Thoracic aorta (tissue), 2 donors: ENCODE measurements around the gene CNNM2. TPM values are rescaled to one million over a fixed set of nuclear protein-coding genes. Genes with fewer than 3 reads are reported as not detected.
"Not testable (repeated sequence)": the region's sequence is repeated elsewhere in the genome, so short reads cannot be mapped to it uniquely, and the experiment has no call there.

Experiments used
- ATAC-seq: fragments of 150-250 bp; one replicate; pipeline ENCODE4 v1.8.0; 2017; ENCODE audit warnings: low read depth; ENCODE audit not compliant: insufficient number of reproducible peaks, low FRiP score
- DNase-seq: peaks from one replicate; pipeline ENCODE4 v3.0.0-alpha.2; 2020; ENCODE audit warnings: low spot score
- H3K27ac ChIP-seq, 2 donors: fragments of 200-600 bp; sonication (generic); 1 replicate in 1 of 2; 2 replicates in 1 of 2; pipeline ENCODE4 v1.5.1; 2016; ENCODE audit warnings: mild to moderate bottlenecking in 2 of 2, moderate library complexity in 2 of 2
- H3K27me3 ChIP-seq: fragments of 200-600 bp; sonication (generic); replicated peaks from 2 replicates; pipeline ENCODE4 v1.6.0; 2016; ENCODE audit warnings: mild to moderate bottlenecking; ENCODE audit not compliant: insufficient read depth
- H3K36me3 ChIP-seq: fragments of 200-600 bp; sonication (generic); one replicate; pipeline ENCODE4 v1.5.1; 2016
- H3K4me1 ChIP-seq, 2 donors: fragments of 200-600 bp; sonication (generic); 1 replicate in 1 of 2; 2 replicates in 1 of 2; pipeline versions ENCODE4 v1.5.1 to v1.6.0; 2016; ENCODE audit warnings: low read depth in 2 of 2, mild to moderate bottlenecking in 1 of 2; ENCODE audit not compliant: control insufficient read depth in 1 of 2
- H3K4me3 ChIP-seq: fragments of 200-600 bp; sonication (generic); 2 replicates; pipeline ENCODE4 v1.5.1; 2016; ENCODE audit warnings: mild to moderate bottlenecking
- H3K9me3 ChIP-seq: fragments of 200-600 bp; sonication (generic); 2 replicates; pipeline ENCODE4 v1.5.1; 2016
- CTCF ChIP-seq: fragments of 200-600 bp; sonication (generic); IDR thresholded peaks from one replicate; pipeline ENCODE4 v1.5.1; 2019; ENCODE audit warnings: antibody characterized with exemption
- total RNA-seq, 2 donors: library from RNA; depleted of rRNA; stranded (reverse); fragments of >200 nt; gene quantifications; one replicate each; pipeline versions ENCODE4 v1.1.0 to v1.2.3, GENCODE V29; 2016

CNNM2 gene
- total RNA-seq, 2 donors from 2014 or later = 12.2 to 24.5 TPM

GRCh38 chr10:102960157-102960556 lies 42.1 kb downstream of the CNNM2 start:
- H3K4me1 ChIP-seq = peaks cover 0 to 5% of the 10 kb centered on the region in 2 donors
- H3K4me3 ChIP-seq = no peak overlapping the region
- no peak for ATAC-seq
- no peaks in the 10 kb centered on the region for H3K9me3 ChIP-seq
- H3K36me3 ChIP-seq = no peaks in the 10 kb centered on the region
- no peak for TF ChIP-seq CTCF
- H3K27me3 ChIP-seq = no peaks in the 10 kb centered on the region
- DNase-seq = no peak
- no peak overlapping the region for H3K27ac ChIP-seq

DNA sequence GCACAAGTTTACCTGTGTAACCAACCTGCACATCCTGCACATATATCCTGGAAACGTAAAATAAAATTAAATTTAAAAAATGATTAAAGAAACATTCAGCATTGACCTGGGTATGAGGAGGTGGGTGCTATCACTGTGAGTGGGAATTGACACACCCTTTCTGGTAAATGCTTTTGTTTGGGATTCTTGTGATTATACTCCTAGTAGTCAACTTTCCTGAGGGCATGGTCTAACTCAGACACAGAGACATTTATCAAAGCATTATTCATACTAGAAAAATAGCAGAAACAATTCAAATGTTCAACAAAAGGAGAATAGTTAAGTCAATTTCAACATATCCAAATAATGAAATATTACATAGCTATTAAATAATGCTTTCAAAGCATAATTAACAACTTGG lies 44.2 kb downstream of the CNNM2 start:
- no peak for TF ChIP-seq CTCF
- peaks cover 0 to 5% of the 10 kb centered on the region in 2 donors for H3K4me1 ChIP-seq
- no peaks in the 10 kb centered on the region for H3K9me3 ChIP-seq
- no peaks in the 10 kb centered on the region for H3K36me3 ChIP-seq
- no peak for DNase-seq
- no peak overlapping the region for H3K27ac ChIP-seq
- no peak overlapping the region for H3K4me3 ChIP-seq
- no peak for ATAC-seq
- H3K27me3 ChIP-seq = no peaks in the 10 kb centered on the region

DNA sequence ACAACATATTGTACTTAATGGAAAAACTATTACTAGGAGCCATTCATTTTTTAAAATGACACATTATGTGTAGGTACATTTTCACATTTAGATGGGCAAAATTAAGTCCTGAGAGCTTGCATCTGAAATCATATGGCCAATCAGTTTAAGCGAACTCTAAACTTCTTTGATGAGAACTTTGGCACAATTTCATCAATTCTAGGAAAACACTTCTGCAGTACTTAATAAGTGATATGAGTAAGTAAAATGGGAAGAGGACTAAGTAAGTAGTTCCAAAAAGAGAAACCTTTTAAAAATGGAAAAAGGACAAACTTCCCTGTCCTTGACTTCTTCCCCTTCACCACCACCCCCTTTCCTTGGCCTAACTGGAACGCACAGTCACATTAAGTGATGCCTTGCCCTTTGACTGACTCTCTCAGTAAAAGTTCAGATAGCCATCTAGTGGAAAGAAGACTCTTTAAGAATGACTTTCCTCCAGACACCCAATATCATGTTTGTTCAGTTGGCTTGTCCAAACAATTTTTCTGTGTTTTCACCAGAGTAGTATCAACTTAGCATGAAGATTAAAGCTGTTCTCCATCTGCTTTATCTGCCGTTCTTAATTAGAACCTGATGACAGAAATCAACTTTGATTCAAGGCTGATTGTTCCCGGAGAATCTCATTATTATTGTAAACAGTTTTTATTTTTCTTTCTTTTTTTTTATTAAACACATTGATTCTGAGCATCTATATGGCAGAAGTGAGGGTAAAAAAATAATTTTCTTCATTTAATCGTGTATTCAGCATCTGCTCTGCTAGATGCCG lies 45.1 kb downstream of the CNNM2 start:
- no peak for TF ChIP-seq CTCF
- no peaks in the 10 kb centered on the region for H3K9me3 ChIP-seq
- no peak for ATAC-seq
- H3K36me3 ChIP-seq = no peaks in the 10 kb centered on the region
- no peaks in the 10 kb centered on the region for H3K27me3 ChIP-seq
- peaks cover 0 to 5% of the 10 kb centered on the region in 2 donors for H3K4me1 ChIP-seq
- no peak for DNase-seq
- H3K27ac ChIP-seq = no peak overlapping the region
- no peak overlapping the region for H3K4me3 ChIP-seq

GRCh38 chr10:102963756-102964025 lies 45.6 kb downstream of the CNNM2 start:
- ATAC-seq = no peak
- Histone ChIP-seq H3K4me1 (peaks cover 0 to 5% of the 10 kb centered on the region in 2 donors), H3K9me3 (no peaks in the 10 kb centered on the region), H3K4me3 (no peak overlapping the region), H3K36me3 (no peaks in the 10 kb centered on the region), H3K27me3 (no peaks in the 10 kb centered on the region), H3K27ac (no peak overlapping the region)
- DNase-seq = no peak
- no peak for TF ChIP-seq CTCF

GRCh38 chr10:102964064-102964463 lies 46.0 kb downstream of the CNNM2 start:
- H3K4me3 ChIP-seq, H3K9me3 ChIP-seq, DNase-seq, H3K36me3 ChIP-seq, H3K27ac ChIP-seq, ATAC-seq, H3K4me1 ChIP-seq, H3K27me3 ChIP-seq: not testable (repeated sequence)

GRCh38 chr10:102964713-102965112 lies 46.6 kb downstream of the CNNM2 start:
- H3K4me1 ChIP-seq = peaks cover 0 to 5% of the 10 kb centered on the region in 2 donors
- no peak overlapping the region for H3K4me3 ChIP-seq
- H3K9me3 ChIP-seq = no peaks in the 10 kb centered on the region
- no peaks in the 10 kb centered on the region for H3K36me3 ChIP-seq
- no peak overlapping the region for H3K27ac ChIP-seq
- ATAC-seq = no peak
- TF ChIP-seq CTCF = no peak
- DNase-seq = no peak
- H3K27me3 ChIP-seq = no peaks in the 10 kb centered on the region
